Transverse colon (tissue), 4 donors: ENCODE measurements around the gene LMOD1. TPM values are rescaled to one million over a fixed set of nuclear protein-coding genes. Genes with fewer than 3 reads are reported as not detected.

Experiments
- DNase-seq: peaks from one replicate; pipeline ENCODE4 v3.0.0-alpha.2; 2019
- H3K27ac ChIP-seq, 4 donors: fragments of 200-600 bp; sonication (generic); 2 replicates each; pipeline ENCODE4 v1.5.1; 2016 to 2018; ENCODE audit warnings: inconsistent platforms in 4 of 4
- H3K27me3 ChIP-seq: fragments of 200-600 bp; sonication (generic); 2 replicates; pipeline ENCODE4 v1.5.1; 2017; ENCODE audit warnings: inconsistent platforms
- H3K36me3 ChIP-seq, 4 donors: fragments of 200-600 bp; sonication (generic); 2 replicates each; pipeline ENCODE4 v1.5.1; 2017 to 2019; ENCODE audit warnings: inconsistent platforms in 4 of 4
- H3K4me1 ChIP-seq, 4 donors: fragments of 200-600 bp; sonication (generic); 2 replicates each; pipeline ENCODE4 v1.5.1; 2017 to 2020; ENCODE audit warnings: inconsistent platforms in 4 of 4
- H3K4me3 ChIP-seq, 4 donors: fragments of 200-600 bp; sonication (generic); 1 replicate in 1 of 4; 2 replicates in 3 of 4; pipeline versions ENCODE4 v1.5.1 to v1.6.1; 2017 to 2019; ENCODE audit warnings: inconsistent platforms in 4 of 4
- H3K9me3 ChIP-seq, 2 donors: fragments of 200-600 bp; sonication (generic); 2 replicates each; pipeline ENCODE4 v1.5.1; 2017 to 2019; ENCODE audit warnings: inconsistent platforms in 2 of 2
- EP300 ChIP-seq: sonication (generic); formaldehyde crosslinking; IDR thresholded peaks from one replicate; pipeline ENCODE4 v1.6.1; 2017; ENCODE audit warnings: antibody characterized with exemption, low read depth
- POLR2A ChIP-seq: fragments of 450-650 bp; IDR thresholded peaks from one replicate; pipeline ENCODE4 v1.6.1; 2016; ENCODE audit warnings: antibody characterized with exemption, mild to moderate bottlenecking, moderate library complexity
- POLR2AphosphoS5 ChIP-seq, 3 donors: sonication (generic); formaldehyde crosslinking; IDR thresholded peaks; one replicate each; pipeline ENCODE4 v1.6.1; 2016; ENCODE audit warnings: antibody characterized with exemption in 3 of 3
- whole genome bisulfite sequencing, 2 donors: methylation state at CpG; one replicate each; pipeline ENCODE4 v1.1.5; 2018; ENCODE audit warnings: low coverage in 1 of 2; 5-methylcytosine and 5-hydroxymethylcytosine counted together
- in situ Hi-C, 4 donors: fragments of 200-750 bp; cut with MboI; loops; one replicate each; pipeline versions ENCODE4 v1.15.0 to v1.15.1; 2017; ENCODE audit warnings: low sequenced_read_pairs in 3 of 4, low pct_ligation_motif_present in 1 of 4, low pct_unique_long_range_greater_than_20kb in 1 of 4
- intact Hi-C: fragments of 100-400 bp; cut with DNase I; formaldehyde crosslinking; loops from one replicate; pipeline ENCODE4 v1.15.1; 2023; ENCODE audit warnings: low total_unique reads
- total RNA-seq, 4 donors: library from RNA; depleted of rRNA; stranded (reverse); fragments of >200 nt; gene quantifications; one replicate each; pipeline ENCODE4 v1.1.0, GENCODE V29; 2016
- TF ChIP-seq, protein P1 (sequence below), 5 experiments: fragments of 200-600 bp in 3 of 5; fragments of 450-650 bp in 2 of 5; sonication (generic) in 3 of 5; IDR thresholded peaks; 1 replicate in 2 of 5; 2 replicates in 3 of 5; pipeline ENCODE4 v1.5.1; 2016 to 2017; ENCODE audit warnings: antibody characterized with exemption in 5 of 5, inconsistent platforms in 3 of 5, mild to moderate bottlenecking in 2 of 5, moderate library complexity in 1 of 5

Gene LMOD1
- total RNA-seq, 4 donors from 2014 or later, result 73.2 to 166 (median 115) TPM

DNA sequence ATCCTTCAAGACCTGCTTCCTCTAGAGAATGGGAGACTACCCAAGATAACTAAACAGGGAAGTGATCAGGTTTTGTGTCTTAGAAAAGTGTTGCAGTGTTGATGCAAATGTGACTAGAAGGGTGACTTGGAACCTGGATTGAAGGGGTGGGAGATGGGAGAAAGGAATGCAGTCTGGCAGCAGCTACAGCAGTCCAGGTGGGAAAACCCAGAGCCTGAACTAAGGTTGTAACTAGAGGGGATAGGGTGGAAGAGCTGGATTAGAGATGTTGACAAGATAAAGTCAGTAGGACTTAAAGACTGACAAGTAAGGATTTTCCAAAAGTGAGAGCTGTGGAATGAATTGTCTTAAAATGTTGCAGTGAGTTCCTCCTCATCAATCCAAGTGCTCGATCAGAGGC is 64.7 kb downstream of the LMOD1 start:
- DNase-seq, result no peak
- 81% methylated on average over 1 of the region's 1 CpG; no CpG with 5 or more reads in 1 of the 2 donors for WGBS, 2 donors
- Histone ChIP-seq H3K4me3 (no peak overlapping the region), H3K4me1 (peaks cover 0 to 11% (median 0%) of the 10 kb centered on the region in 4 donors), H3K36me3 (no peaks in the 10 kb centered on the region), H3K27me3 (no peaks in the 10 kb centered on the region), H3K9me3 (no peaks in the 10 kb centered on the region), H3K27ac (no peak overlapping the region)
- in situ Hi-C loops (loop anchor here in 2 of 4 donors (25.0 kb wide), 1 partner anchor 256 kb away; the partner anchor contains the start of gene ARL8A (in 2 of the 2)), intact Hi-C loops (no loop called here)
- TF ChIP-seq, protein P1, sequence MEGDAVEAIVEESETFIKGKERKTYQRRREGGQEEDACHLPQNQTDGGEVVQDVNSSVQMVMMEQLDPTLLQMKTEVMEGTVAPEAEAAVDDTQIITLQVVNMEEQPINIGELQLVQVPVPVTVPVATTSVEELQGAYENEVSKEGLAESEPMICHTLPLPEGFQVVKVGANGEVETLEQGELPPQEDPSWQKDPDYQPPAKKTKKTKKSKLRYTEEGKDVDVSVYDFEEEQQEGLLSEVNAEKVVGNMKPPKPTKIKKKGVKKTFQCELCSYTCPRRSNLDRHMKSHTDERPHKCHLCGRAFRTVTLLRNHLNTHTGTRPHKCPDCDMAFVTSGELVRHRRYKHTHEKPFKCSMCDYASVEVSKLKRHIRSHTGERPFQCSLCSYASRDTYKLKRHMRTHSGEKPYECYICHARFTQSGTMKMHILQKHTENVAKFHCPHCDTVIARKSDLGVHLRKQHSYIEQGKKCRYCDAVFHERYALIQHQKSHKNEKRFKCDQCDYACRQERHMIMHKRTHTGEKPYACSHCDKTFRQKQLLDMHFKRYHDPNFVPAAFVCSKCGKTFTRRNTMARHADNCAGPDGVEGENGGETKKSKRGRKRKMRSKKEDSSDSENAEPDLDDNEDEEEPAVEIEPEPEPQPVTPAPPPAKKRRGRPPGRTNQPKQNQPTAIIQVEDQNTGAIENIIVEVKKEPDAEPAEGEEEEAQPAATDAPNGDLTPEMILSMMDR (IDR thresholded peaks at IDR 0.05), result no peak
- TF ChIP-seq EP300 (no peak), POLR2A (no peak), POLR2AphosphoS5 (IDR thresholded peaks at IDR 0.05) (no peak)

DNA sequence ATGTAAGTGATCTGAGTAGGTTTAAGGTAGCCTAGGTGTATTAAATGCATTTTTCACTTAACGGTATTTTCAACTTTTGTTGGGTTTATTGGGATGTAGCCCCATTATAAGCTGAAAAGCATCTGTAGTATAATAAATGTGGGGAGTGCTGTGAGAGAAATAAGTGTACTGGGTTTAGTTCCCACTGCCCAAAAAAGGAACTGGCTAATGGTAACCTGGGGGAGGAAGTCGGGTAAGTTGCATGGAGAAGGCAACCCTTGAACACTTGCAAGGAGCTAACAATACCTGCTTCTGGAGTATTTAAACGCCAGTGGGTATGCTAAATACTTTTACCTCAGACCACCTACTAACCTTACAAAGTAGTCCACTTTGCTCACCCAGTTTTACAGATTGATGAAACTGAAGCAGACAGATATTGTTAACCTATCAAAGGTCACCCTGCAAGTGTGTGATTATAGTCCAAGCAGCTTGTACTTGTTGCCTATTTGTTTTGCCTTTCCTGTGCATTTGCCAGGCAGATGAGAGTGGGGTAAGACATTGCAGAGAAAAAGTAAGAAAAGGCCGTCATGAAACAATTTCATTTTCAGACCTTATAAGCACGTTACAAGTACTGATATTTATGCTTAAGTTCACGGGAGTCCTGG is 65.3 kb downstream of the LMOD1 start:
- TF ChIP-seq POLR2AphosphoS5 (IDR thresholded peaks at IDR 0.05) (no peak), EP300 (no peak), POLR2A (no peak)
- TF ChIP-seq, protein P1 (IDR thresholded peaks at IDR 0.05), result no peak
- Histone ChIP-seq H3K27ac (no peak overlapping the region), H3K4me3 (no peak overlapping the region), H3K4me1 (peaks cover 0 to 14% (median 0%) of the 10 kb centered on the region in 4 donors), H3K36me3 (no peaks in the 10 kb centered on the region), H3K27me3 (no peaks in the 10 kb centered on the region), H3K9me3 (no peaks in the 10 kb centered on the region)
- WGBS, 2 donors, result 69 to 80% methylated on average over 1 to 6 of the region's 6 CpGs
- DNase-seq, result no peak
- intact Hi-C loops (no loop called here), in situ Hi-C loops (loop anchor here in 2 of 4 donors (25.0 kb wide), 1 partner anchor 256 kb away; the partner anchor contains the start of gene ARL8A (in 2 of the 2))

DNA sequence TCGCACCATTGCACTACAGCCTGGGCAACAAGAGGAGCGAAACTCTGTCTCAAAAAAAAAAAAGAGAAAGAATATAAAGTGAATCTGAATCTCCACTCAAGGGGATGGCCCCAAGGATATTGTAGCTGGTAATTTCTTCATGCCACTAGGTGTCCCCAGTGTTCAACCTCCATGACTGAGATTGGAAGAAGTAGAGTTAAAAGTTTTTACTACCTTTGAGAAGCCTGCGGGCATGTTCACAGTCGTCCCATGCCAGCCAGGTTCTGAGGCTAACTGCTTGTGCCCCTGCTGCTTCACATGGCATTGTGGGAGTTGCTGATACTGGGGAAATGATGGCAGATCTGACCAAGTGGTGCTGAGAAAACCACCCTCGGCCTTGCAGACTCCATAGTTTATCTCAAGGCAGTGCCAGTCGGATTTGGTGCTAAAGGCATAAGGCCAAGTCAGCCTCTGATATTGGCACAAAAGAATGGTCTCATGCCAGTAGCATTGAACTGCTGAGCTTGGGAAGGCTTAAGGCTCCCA is 68.4 kb downstream of the LMOD1 start:
- WGBS, 2 donors, result 33 to 59% methylated on average over 4 to 6 of the region's 6 CpGs
- Histone ChIP-seq H3K9me3 (no peaks in the 10 kb centered on the region), H3K4me3 (no peak overlapping the region), H3K27me3 (no peaks in the 10 kb centered on the region), H3K27ac (no peak overlapping the region), H3K36me3 (peaks cover 0 to 8% (median under 1%) of the 10 kb centered on the region in 4 donors), H3K4me1 (peaks cover 0 to 9% (median 0%) of the 10 kb centered on the region in 4 donors)
- no peak for DNase-seq
- TF ChIP-seq, protein P1 (IDR thresholded peaks at IDR 0.05), result peak; percentile 60 to 71 (median 64)
- TF ChIP-seq POLR2AphosphoS5 (IDR thresholded peaks at IDR 0.05), result no peak
- intact Hi-C loops (loop anchor here (2.0 kb wide), 1 partner anchor 95 kb away; no protein-coding TSS in a partner anchor), in situ Hi-C loops (loop anchor here in 2 of 4 donors (25.0 kb wide), 1 partner anchor 259 kb away; the partner anchor contains the start of gene ARL8A (in 2 of the 2))

DNA sequence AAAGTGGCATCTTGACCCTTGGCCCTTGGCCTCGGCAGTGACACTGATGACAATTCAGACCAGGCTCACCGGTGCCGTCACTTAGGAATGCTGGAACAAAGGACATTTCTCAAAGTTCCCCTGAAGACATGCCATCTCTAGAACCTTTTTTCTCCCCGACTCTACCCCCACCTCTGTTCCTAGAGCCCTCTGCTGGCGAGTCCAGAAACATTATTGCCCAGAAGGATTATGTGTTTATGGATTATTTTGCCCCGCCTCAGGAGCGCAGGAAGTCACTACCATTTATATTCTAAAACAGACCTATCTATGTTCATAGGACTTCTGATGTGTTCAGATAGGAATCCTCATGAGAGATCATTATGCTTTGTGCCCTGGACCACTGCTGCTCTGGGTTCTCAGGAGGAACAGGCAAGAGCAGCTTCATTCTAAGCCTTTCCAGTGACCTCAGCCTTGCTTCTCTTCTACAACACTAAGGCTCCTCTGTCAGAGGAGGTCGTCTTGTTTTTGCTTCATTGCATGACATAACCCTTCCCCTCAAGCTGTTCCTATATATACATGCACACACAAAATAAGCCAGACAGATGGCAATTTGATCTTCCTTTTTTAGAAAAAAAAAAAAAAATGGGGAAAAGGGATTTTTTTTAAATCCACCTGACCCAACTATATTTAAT is 70.1 kb downstream of the LMOD1 start:
- peaks cover 0 to 9% (median 0%) of the 10 kb centered on the region in 4 donors for H3K4me1 ChIP-seq
- no peaks in the 10 kb centered on the region for H3K27me3 ChIP-seq
- in situ Hi-C loops (loop anchor here in 2 of 4 donors (25.0 kb wide), 1 partner anchor 261 kb away; the partner anchor contains the start of gene ARL8A (in 2 of the 2)), intact Hi-C loops (loop anchor here (2.0 kb wide), 1 partner anchor 97 kb away; no protein-coding TSS in a partner anchor)
- H3K4me3 ChIP-seq, result no peak overlapping the region
- peaks cover 0 to 25% (median 11%) of the 10 kb centered on the region in 4 donors for H3K36me3 ChIP-seq
- DNase-seq, result no peak
- TF ChIP-seq, protein P1 (IDR thresholded peaks at IDR 0.05), result peak; percentile 22 to 37 (median 29)
- TF ChIP-seq EP300, result no peak
- no peaks in the 10 kb centered on the region for H3K9me3 ChIP-seq
- H3K27ac ChIP-seq, result no peak overlapping the region
- WGBS, 2 donors, result 50 to 55% methylated on average over 1 to 8 of the region's 8 CpGs
